Trophoblast cell (in vitro differentiated cells and primary cell): ENCODE data around the gene TSSC4. TPM values are rescaled to one million over a fixed set of nuclear protein-coding genes. Genes with fewer than 3 reads are reported as not detected.

ENCODE experiments used
- DNase-seq, 2 donors: peaks; one replicate each; pipeline ENCODE4 v3.0.0-alpha.2; 2016
- H2AFZ ChIP-seq: 2 replicates; pipeline ENCODE4 v1.6.1; 2013; ENCODE audit warnings: low read length, moderate library complexity, mild to moderate bottlenecking; ENCODE audit not compliant: insufficient read depth, poor library complexity
- H2AK5ac ChIP-seq: 2 replicates; pipeline ENCODE4 v1.6.1; 2013; ENCODE audit warnings: mild to moderate bottlenecking, low read length
- H2BK120ac ChIP-seq: 2 replicates; pipeline ENCODE4 v1.6.1; 2013; ENCODE audit warnings: low read length, mild to moderate bottlenecking, moderate library complexity; ENCODE audit not compliant: insufficient read depth, poor library complexity
- H2BK12ac ChIP-seq: 2 replicates; pipeline ENCODE4 v1.6.1; 2013; ENCODE audit warnings: mild to moderate bottlenecking, low read length, moderate library complexity
- H2BK5ac ChIP-seq: 2 replicates; pipeline ENCODE4 v1.6.1; 2013; ENCODE audit warnings: low read length, low read depth, moderate library complexity, mild to moderate bottlenecking; ENCODE audit not compliant: poor library complexity
- H3K14ac ChIP-seq: 2 replicates; pipeline ENCODE4 v1.6.1; 2013; ENCODE audit warnings: mild to moderate bottlenecking, low read length
- H3K18ac ChIP-seq: 2 replicates; pipeline ENCODE4 v1.6.1; 2013; ENCODE audit warnings: mild to moderate bottlenecking, low read length
- H3K23ac ChIP-seq: 2 replicates; pipeline ENCODE4 v1.6.1; 2013; ENCODE audit warnings: low read length
- H3K27ac ChIP-seq: 2 replicates; pipeline ENCODE4 v1.5.1; 2013; ENCODE audit warnings: low read depth, mild to moderate bottlenecking, inconsistent platforms, low read length, moderate library complexity
- H3K27me3 ChIP-seq: 2 replicates; pipeline ENCODE4 v1.6.1; 2013; ENCODE audit warnings: inconsistent platforms, mild to moderate bottlenecking, low read length, moderate library complexity; ENCODE audit not compliant: insufficient read depth
- H3K36me3 ChIP-seq, 2 experiments: 1 replicate in 1 of 2; 2 replicates in 1 of 2; pipeline ENCODE4 v1.6.1; 2013; ENCODE audit warnings: low read length in 2 of 2, mild to moderate bottlenecking in 2 of 2, moderate library complexity in 1 of 2; ENCODE audit not compliant: insufficient read depth in 2 of 2, control insufficient read depth in 1 of 2
- H3K4ac ChIP-seq: 2 replicates; pipeline ENCODE4 v1.6.1; 2013; ENCODE audit warnings: low read depth, mild to moderate bottlenecking, low read length, moderate library complexity
- H3K4me1 ChIP-seq, 2 experiments: 1 replicate in 1 of 2; 2 replicates in 1 of 2; pipeline ENCODE4 v1.6.1; 2013; ENCODE audit warnings: low read length in 2 of 2, mild to moderate bottlenecking in 2 of 2, moderate library complexity in 1 of 2; ENCODE audit not compliant: insufficient read depth in 2 of 2, control insufficient read depth in 1 of 2
- H3K4me2 ChIP-seq: 2 replicates; pipeline ENCODE4 v1.6.1; 2013; ENCODE audit warnings: inconsistent platforms, mild to moderate bottlenecking, low read length, moderate library complexity
- H3K4me3 ChIP-seq: 2 replicates; pipeline ENCODE4 v1.5.1; 2013; ENCODE audit warnings: mild to moderate bottlenecking, low read depth, low read length, inconsistent platforms
- H3K79me1 ChIP-seq: one replicate; pipeline ENCODE4 v1.6.1; 2013; ENCODE audit warnings: low read length
- H3K79me2 ChIP-seq: 2 replicates; pipeline ENCODE4 v1.6.1; 2013; ENCODE audit warnings: low read length, mild to moderate bottlenecking; ENCODE audit not compliant: control insufficient read depth, insufficient read depth, poor library complexity
- H3K9ac ChIP-seq: 2 replicates; pipeline ENCODE4 v1.6.1; 2013; ENCODE audit warnings: mild to moderate bottlenecking, low read length
- H3K9me3 ChIP-seq: 2 replicates; pipeline ENCODE4 v1.6.1; 2013; ENCODE audit warnings: low read depth, mild to moderate bottlenecking, control low read depth, inconsistent platforms, low read length; ENCODE audit not compliant: insufficient read depth
- H4K12ac ChIP-seq: 2 replicates; pipeline ENCODE4 v1.6.1; 2013; ENCODE audit warnings: low read depth, mild to moderate bottlenecking, low read length, moderate library complexity
- H4K8ac ChIP-seq: 2 replicates; pipeline ENCODE4 v1.6.1; 2013; ENCODE audit warnings: low read depth, mild to moderate bottlenecking, low read length, moderate library complexity
- H4K91ac ChIP-seq: one replicate; pipeline ENCODE4 v1.6.1; 2013; ENCODE audit warnings: low read depth, mild to moderate bottlenecking, low read length, moderate library complexity
- WGBS: extraction: QIAGEN DNeasy Blood & Tissue Kit; methylation state at CpG from one replicate; pipeline ENCODE4 v1.1.7; 2013; ENCODE audit warnings: missing lambda C conversion rate; ENCODE audit not compliant: insufficient read length, insufficient coverage; ENCODE audit errors: extremely low coverage; 5-methylcytosine and 5-hydroxymethylcytosine counted together
- polyA plus RNA-seq: library from polyadenylated mRNA; stranded (reverse); fragments of 200-250 nt; gene quantifications from 2 replicates; pipeline ENCODE4 v1.2.3, GENCODE V29; 2013

The TSSC4 gene
- polyA plus RNA-seq: 87.7 and 88.6 TPM in 2 replicates

DNA sequence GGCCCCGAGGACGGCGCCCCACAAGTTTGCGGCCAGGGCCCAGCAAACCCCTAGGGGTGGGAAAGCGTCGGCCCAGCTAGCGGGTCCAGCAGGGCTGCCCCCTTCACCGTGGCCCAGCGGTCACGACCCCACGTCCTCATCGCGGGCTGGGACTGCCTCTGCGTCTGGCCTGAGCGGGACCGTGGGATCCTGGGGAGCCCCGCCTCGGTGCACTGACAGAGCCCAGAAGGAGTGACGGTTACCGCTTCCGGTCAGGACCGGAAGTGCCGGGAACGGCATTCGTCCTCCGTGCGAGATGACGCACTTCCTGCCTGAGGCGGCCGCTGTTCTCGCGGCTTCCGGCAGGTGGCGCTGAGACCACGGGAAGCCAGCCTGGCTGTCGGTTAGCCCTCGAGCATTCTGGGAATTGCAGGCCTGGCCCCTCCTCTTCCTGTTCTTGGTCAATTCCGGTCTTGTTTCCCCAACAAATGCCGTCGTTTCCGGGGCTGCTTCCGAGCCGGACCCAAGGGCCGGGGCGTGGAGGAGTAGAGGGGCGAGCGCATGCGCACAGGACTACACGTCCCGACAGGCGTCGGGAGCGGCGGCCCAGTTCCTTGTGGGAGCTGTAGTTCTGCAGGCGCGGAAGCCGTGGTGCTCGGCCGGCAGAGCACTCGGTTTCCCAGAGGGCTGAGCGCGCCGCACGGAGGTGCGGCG lies at the start of gene TSSC4:
Gene TSSC4, plus strand, starts transcription at position 682 of the 693 bp plus-strand sequence. CDS start 1,884 bp downstream, outside the sequence.
- Histone ChIP-seq H3K4ac (peak within 1 kb of the TSS; percentile 96), H3K27ac (peak within 1 kb of the TSS; percentile 45), H2BK5ac (peak within 1 kb of the TSS; percentile 52), H2BK12ac (no peak within 1 kb of the TSS), H3K36me3 (peaks cover 44 to 49% of the 10 kb centered on the region in 2 experiments), H3K4me2 (peak within 1 kb of the TSS; percentile 94), H3K23ac (no peak within 1 kb of the TSS), H2AK5ac (peak within 1 kb of the TSS; percentile 98), H3K4me1 (peaks cover 12 to 16% of the 10 kb centered on the region in 2 experiments), H4K91ac (peak within 1 kb of the TSS; percentile 94), H3K79me2 (peaks cover 10% of the 10 kb centered on the region), H3K79me1 (peaks cover 11% of the 10 kb centered on the region), H2AFZ (peak within 1 kb of the TSS; percentile 64), H2BK120ac (peak within 1 kb of the TSS; percentile 86), H3K9ac (peak within 1 kb of the TSS; percentile 100), H3K4me3 (peak within 1 kb of the TSS; percentile 96), H3K27me3 (no peaks in the 10 kb centered on the region), H4K8ac (peak within 1 kb of the TSS; percentile 98), H4K12ac (peak within 1 kb of the TSS; percentile 78), H3K14ac (peak within 1 kb of the TSS; percentile 92), H3K18ac (peak within 1 kb of the TSS; percentile 79), H3K9me3 (no peaks in the 10 kb centered on the region)
- no CpG with 5 or more reads among the region's 66 CpGs for WGBS
- DNase-seq: peak; percentile 100

DNA sequence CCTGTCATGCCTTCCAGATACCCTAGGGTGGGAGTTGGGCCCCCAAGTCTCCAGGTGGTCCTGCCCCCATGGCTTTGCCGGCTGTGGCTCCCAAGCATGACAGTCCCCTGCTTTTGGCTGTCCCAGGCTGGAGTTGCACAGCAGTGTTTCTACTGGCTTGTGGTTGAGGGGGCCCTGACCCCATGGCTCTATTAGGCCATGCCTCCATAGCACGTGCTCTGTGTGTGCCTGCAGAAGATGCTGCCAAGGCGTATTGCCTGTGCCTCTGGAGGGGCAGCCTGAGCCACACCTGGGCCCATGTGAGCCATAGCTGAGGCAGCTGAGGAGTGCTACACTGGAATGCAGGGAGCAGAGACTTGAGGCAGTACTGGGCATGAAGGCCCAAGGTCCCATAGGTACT lies 48.8 kb upstream of the TSSC4 start:
- H3K14ac ChIP-seq: no peak overlapping the region
- H3K4me1 ChIP-seq: no peaks in the 10 kb centered on the region
- WGBS: no CpG with 5 or more reads among the region's 3 CpGs
- H2BK12ac ChIP-seq: no peak overlapping the region
- H2BK120ac ChIP-seq: no peak overlapping the region
- no peak overlapping the region for H3K9ac ChIP-seq
- no peak overlapping the region for H3K4ac ChIP-seq
- H3K4me2 ChIP-seq: no peak overlapping the region
- no peak overlapping the region for H4K91ac ChIP-seq
- DNase-seq: no peak
- H3K79me1 ChIP-seq: no peaks in the 10 kb centered on the region
- H3K9me3 ChIP-seq: peaks cover 39% of the 10 kb centered on the region
- H3K18ac ChIP-seq: no peak overlapping the region
- H2AFZ ChIP-seq: no peak overlapping the region
- H3K27ac ChIP-seq: no peak overlapping the region
- H2AK5ac ChIP-seq: no peak overlapping the region
- no peak overlapping the region for H3K23ac ChIP-seq
- H3K79me2 ChIP-seq: no peaks in the 10 kb centered on the region
- no peaks in the 10 kb centered on the region for H3K27me3 ChIP-seq
- no peak overlapping the region for H4K12ac ChIP-seq
- no peak overlapping the region for H3K4me3 ChIP-seq
- H4K8ac ChIP-seq: no peak overlapping the region
- H3K36me3 ChIP-seq: no peaks in the 10 kb centered on the region
- no peak overlapping the region for H2BK5ac ChIP-seq

DNA sequence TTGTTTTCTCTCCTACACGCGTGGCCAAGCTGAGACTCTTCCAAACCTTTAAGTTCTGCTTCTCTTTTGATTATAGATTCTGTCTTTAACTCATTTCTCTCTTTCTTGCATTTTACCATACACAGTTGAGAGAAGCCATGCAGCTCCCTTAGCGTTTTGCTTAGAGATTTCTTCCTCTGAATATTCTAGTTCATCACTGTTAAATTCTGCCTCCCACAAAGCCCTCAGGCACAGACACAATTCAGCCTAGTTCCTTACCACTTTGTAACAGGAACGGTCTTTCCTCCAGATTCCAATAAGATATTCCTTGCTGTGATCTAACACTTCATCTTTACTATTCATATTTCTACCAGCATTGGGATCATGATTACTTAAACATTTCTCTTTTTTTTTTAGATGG lies 48.1 kb upstream of the TSSC4 start:
- Histone ChIP-seq H3K4ac (no peak overlapping the region), H2AK5ac (no peak overlapping the region), H3K18ac (no peak overlapping the region), H3K27me3 (no peaks in the 10 kb centered on the region), H3K9ac (no peak overlapping the region), H3K4me2 (no peak overlapping the region), H3K79me2 (no peaks in the 10 kb centered on the region), H3K4me1 (no peaks in the 10 kb centered on the region), H3K36me3 (no peaks in the 10 kb centered on the region), H2BK5ac (no peak overlapping the region), H3K79me1 (no peaks in the 10 kb centered on the region), H3K14ac (no peak overlapping the region), H3K9me3 (peaks cover 33% of the 10 kb centered on the region), H3K27ac (no peak overlapping the region), H3K23ac (no peak overlapping the region), H4K91ac (no peak overlapping the region), H2BK12ac (no peak overlapping the region), H3K4me3 (no peak overlapping the region), H2BK120ac (no peak overlapping the region), H4K12ac (no peak overlapping the region), H2AFZ (no peak overlapping the region), H4K8ac (no peak overlapping the region)
- DNase-seq: no peak
- no CpG with 5 or more reads among the region's 4 CpGs for WGBS

DNA sequence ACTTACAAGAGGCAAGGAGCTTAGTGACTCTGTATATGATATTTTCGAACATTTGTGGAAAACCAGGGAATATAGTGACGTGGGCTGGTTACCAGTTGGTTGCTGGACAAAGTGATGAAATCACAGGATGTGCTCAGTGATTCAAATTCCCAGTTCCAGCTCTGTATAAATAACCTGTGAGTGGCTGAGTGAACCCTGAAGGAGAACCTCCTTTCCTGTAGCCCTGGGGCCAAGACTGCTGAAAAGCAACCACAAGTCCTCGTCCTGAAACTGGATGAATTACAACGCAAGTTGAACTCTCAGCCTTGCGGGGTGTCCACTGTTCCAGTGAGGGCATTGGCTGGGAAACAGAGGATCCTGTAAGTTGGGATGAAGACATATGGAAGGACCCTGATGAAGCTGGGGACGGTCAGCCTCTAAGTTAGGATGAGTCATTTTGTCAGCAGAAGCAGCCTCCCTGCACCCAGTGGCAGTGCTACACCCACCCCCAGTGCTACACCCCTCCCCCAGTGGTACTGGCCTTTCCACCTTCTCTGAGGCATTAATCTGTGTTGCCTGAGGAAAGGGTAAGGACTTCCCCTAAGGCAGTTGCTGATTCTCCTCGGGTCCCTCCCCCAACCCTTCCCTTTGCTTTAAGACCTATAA lies 45.4 kb upstream of the TSSC4 start:
- H4K91ac ChIP-seq: no peak overlapping the region
- no peak overlapping the region for H4K12ac ChIP-seq
- H3K4me3 ChIP-seq: no peak overlapping the region
- no peak overlapping the region for H2BK5ac ChIP-seq
- no peaks in the 10 kb centered on the region for H3K27me3 ChIP-seq
- H2BK120ac ChIP-seq: no peak overlapping the region
- H3K9ac ChIP-seq: no peak overlapping the region
- DNase-seq: no peak
- H3K27ac ChIP-seq: no peak overlapping the region
- H4K8ac ChIP-seq: no peak overlapping the region
- no peaks in the 10 kb centered on the region for H3K79me1 ChIP-seq
- H3K36me3 ChIP-seq: no peaks in the 10 kb centered on the region
- H3K9me3 ChIP-seq: peaks cover 28% of the 10 kb centered on the region
- no CpG with 5 or more reads among the region's 7 CpGs for WGBS
- no peaks in the 10 kb centered on the region for H3K79me2 ChIP-seq
- no peak overlapping the region for H3K18ac ChIP-seq
- no peak overlapping the region for H3K23ac ChIP-seq
- H3K4ac ChIP-seq: no peak overlapping the region
- H2BK12ac ChIP-seq: no peak overlapping the region
- H3K4me1 ChIP-seq: no peaks in the 10 kb centered on the region
- H2AK5ac ChIP-seq: no peak overlapping the region
- no peak overlapping the region for H3K14ac ChIP-seq
- H3K4me2 ChIP-seq: no peak overlapping the region
- H2AFZ ChIP-seq: no peak overlapping the region
